HG02798 (cell line): Measurements from ENCODE around the gene HNRNPM.
"Not testable (repeated sequence)": the region's sequence is repeated elsewhere in the genome, so short reads cannot be mapped to it uniquely, and the experiment has no call there.

ENCODE experiments used
- ATAC-seq: cut with Tn5 transposase; IDR thresholded peaks from one replicate; pipeline ENCODE4 v1.9.1; 2021; ENCODE audit warnings: mild to moderate bottlenecking; ENCODE audit not compliant: unreplicated experiment, poor library complexity

The HNRNPM gene

GRCh38 chr19:8506402-8506957 lies 61.7 kb downstream of the HNRNPM start:
- no peak for ATAC-seq

- no peak for ATAC-seq
Observed at GRCh38 chr19:8510589-8511115, 65.9 kb downstream of the HNRNPM start.

GRCh38 chr19:8511573-8512101 lies 66.9 kb downstream of the HNRNPM start:
- no peak for ATAC-seq

GRCh38 chr19:8512115-8512967 lies 67.6 kb downstream of the HNRNPM start:
- no peak for ATAC-seq

GRCh38 chr19:8513036-8513686 lies 68.4 kb downstream of the HNRNPM start:
- ATAC-seq: no peak

GRCh38 chr19:8513687-8514504 lies 69.1 kb downstream of the HNRNPM start, which contains the start of gene ZNF414:
TSS of gene ZNF414 (minus strand) at chr19:8514167. CDS start at chr19:8514046, 121 bp downstream.
- ATAC-seq: peak; percentile 86

GRCh38 chr19:8514505-8515009 lies 69.8 kb downstream of the HNRNPM start:
- ATAC-seq: not testable (repeated sequence)

GRCh38 chr19:8515317-8515716 lies 70.5 kb downstream of the HNRNPM start:
- ATAC-seq: no peak

GRCh38 chr19:8517551-8518442 lies 73.0 kb downstream of the HNRNPM start:
- ATAC-seq: no peak

GRCh38 chr19:8518536-8518935 lies 73.8 kb downstream of the HNRNPM start:
- ATAC-seq: no peak

- ATAC-seq: no peak
Observed at GRCh38 chr19:8519388-8519787, 74.6 kb downstream of the HNRNPM start.

GRCh38 chr19:8525401-8525684 lies 80.6 kb downstream of the HNRNPM start:
- ATAC-seq: no peak

GRCh38 chr19:8526345-8527091 lies 81.7 kb downstream of the HNRNPM start:
- ATAC-seq: no peak

GRCh38 chr19:8528500-8528899 lies 83.7 kb downstream of the HNRNPM start:
- ATAC-seq: no peak

GRCh38 chr19:8529369-8530006 lies 84.7 kb downstream of the HNRNPM start:
- ATAC-seq: no peak

GRCh38 chr19:8530061-8530679 lies 85.4 kb downstream of the HNRNPM start:
- no peak for ATAC-seq

GRCh38 chr19:8531470-8531869 lies 86.7 kb downstream of the HNRNPM start:
- ATAC-seq: no peak
